Cerebellar nuclear complex (tissue), 1 donor: Measurements from ENCODE around the gene SPOCK1.
"Not testable (repeated sequence)": the region's sequence is repeated elsewhere in the genome, so short reads cannot be mapped to it uniquely, and the experiment has no call there.

Experiments used
- DNase-seq, 2 experiments: peaks; one replicate each; lab custom pipeline; 2025; lab: John Stamatoyannopoulos, UW

Gene SPOCK1

GRCh38 chr5:137263371-137264005, 235.6 kb downstream of the SPOCK1 start:
- DNase-seq: no peak

- DNase-seq: no peak
Measured at GRCh38 chr5:137262818-137263217, 236.3 kb downstream of the SPOCK1 start.

GRCh38 chr5:137260820-137261695, 238.1 kb downstream of the SPOCK1 start:
- DNase-seq: no peak

- not testable (repeated sequence) for DNase-seq
Measured at GRCh38 chr5:137259115-137259514, 240.0 kb downstream of the SPOCK1 start.

GRCh38 chr5:137254119-137255090, 244.7 kb downstream of the SPOCK1 start:
- peak; percentile 71 to 95 for DNase-seq

- DNase-seq: no peak
Measured at GRCh38 chr5:137252512-137252911, 246.6 kb downstream of the SPOCK1 start.

- DNase-seq: no peak
Measured at GRCh38 chr5:137250421-137250820, 248.7 kb downstream of the SPOCK1 start.

GRCh38 chr5:137248527-137248926, 250.6 kb downstream of the SPOCK1 start:
- no peak for DNase-seq

GRCh38 chr5:137245438-137245837, 253.7 kb downstream of the SPOCK1 start:
- no peak for DNase-seq

- no peak for DNase-seq
Measured at GRCh38 chr5:137240285-137240684, 258.8 kb downstream of the SPOCK1 start.

GRCh38 chr5:137236849-137237507, 262.1 kb downstream of the SPOCK1 start:
- no peak for DNase-seq

GRCh38 chr5:137236252-137236651, 262.9 kb downstream of the SPOCK1 start:
- DNase-seq: no peak

- no peak for DNase-seq
Measured at GRCh38 chr5:137234973-137235943, 263.9 kb downstream of the SPOCK1 start.

- DNase-seq: no peak
Measured at GRCh38 chr5:137233726-137234125, 265.4 kb downstream of the SPOCK1 start.

- not testable (repeated sequence) for DNase-seq
Measured at GRCh38 chr5:137233304-137233703, 265.8 kb downstream of the SPOCK1 start.

GRCh38 chr5:137231540-137231939, 267.6 kb downstream of the SPOCK1 start:
- no peak for DNase-seq

- no peak for DNase-seq
Measured at GRCh38 chr5:137228816-137229215, 270.3 kb downstream of the SPOCK1 start.

GRCh38 chr5:137226081-137226480, 273.0 kb downstream of the SPOCK1 start:
- DNase-seq: no peak

GRCh38 chr5:137223324-137224295, 275.5 kb downstream of the SPOCK1 start:
- DNase-seq: no peak
